A549 (cell line): ENCODE data around the gene BCDIN3D. TPM values are rescaled to one million over a fixed set of nuclear protein-coding genes. Genes with fewer than 3 reads are reported as not detected.

Source experiments
- ATAC-seq, 2 experiments: fragments of 200-7000 bp in 1 of 2; fragments of >200 bp in 1 of 2; cut with Nextera tagmentation in 1 of 2; cut with Tn5 transposase in 1 of 2; 3 replicates each; pipeline versions ENCODE4 v1.8.0 to v1.9.1; 2018 to 2020; ENCODE audit warnings: mild to moderate bottlenecking in 1 of 2, moderate library complexity in 1 of 2
- CTCF ChIA-PET: fragments of 300-600 bp; sonication (Branson Sonifier 250); formaldehyde crosslinking; extraction: SDS; loops from one replicate; lab custom pipeline; 2021; ENCODE audit warnings: antibody characterized with exemption, inconsistent platforms; lab: Yijun Ruan, JAX
- POLR2A ChIA-PET: fragments of 350-600 bp; formaldehyde crosslinking; extraction: SDS; loops from one replicate; lab custom pipeline; 2021; ENCODE audit warnings: antibody characterized with exemption, inconsistent platforms; lab: Yijun Ruan, JAX
- DNase-seq, 2 experiments: peaks; one replicate each; pipeline versions ENCODE4 v3.0.0 to v3.0.0-alpha.2; 2011 to 2016; ENCODE audit warnings: low read depth in 1 of 2, low spot score in 1 of 2
- FAIRE-seq: peaks from 2 replicates; lab custom pipeline; 2011; peaks lifted over from hg19 to GRCh38; lab: Jason Lieb, UNC
- H3K27ac ChIP-seq, 2 experiments: fragments of >200 bp; sonication (Bioruptor Twin); formaldehyde crosslinking; 3 replicates each; pipeline ENCODE4 v1.5.1; 2016 to 2017
- H3K4me1 ChIP-seq: fragments of >200 bp; sonication (Bioruptor Twin); formaldehyde crosslinking; 3 replicates; pipeline ENCODE4 v1.6.1; 2016
- H3K4me2 ChIP-seq: fragments of >200 bp; sonication (Bioruptor Twin); formaldehyde crosslinking; 3 replicates; pipeline ENCODE4 v1.6.1; 2016
- H3K4me3 ChIP-seq: fragments of >200 bp; sonication (Bioruptor Twin); formaldehyde crosslinking; 3 replicates; pipeline ENCODE4 v1.5.1; 2016
- H3K9me3 ChIP-seq: fragments of >200 bp; sonication (Bioruptor Twin); formaldehyde crosslinking; 3 replicates; pipeline ENCODE4 v1.6.1; 2016
- BCL3 ChIP-seq: fragments of >200 bp; sonication (Bioruptor Twin); formaldehyde crosslinking; IDR thresholded peaks from 3 replicates; pipeline ENCODE4 v1.6.1; 2016
- CBX2 ChIP-seq: fragments of 200-600 bp; sonication (generic); IDR thresholded peaks from 2 replicates; pipeline ENCODE4 v1.6.1; 2016; ENCODE audit warnings: low read depth, mild to moderate bottlenecking, borderline replicate concordance
- CBX8 ChIP-seq: fragments of 200-600 bp; sonication (generic); IDR thresholded peaks from 2 replicates; pipeline ENCODE4 v1.6.1; 2016
- CHD2 ChIP-seq: fragments of 150-350 bp; IDR thresholded peaks from 2 replicates; pipeline ENCODE4 v1.6.1; 2014; ENCODE audit warnings: low read length; ENCODE audit not compliant: partially characterized antibody
- CHD4 ChIP-seq: fragments of 200-600 bp; sonication (generic); IDR thresholded peaks from 2 replicates; pipeline ENCODE4 v1.6.1; 2016; ENCODE audit warnings: antibody characterized with exemption, mild to moderate bottlenecking, borderline replicate concordance
- CTCF ChIP-seq: fragments of >200 bp; sonication (Bioruptor Twin); formaldehyde crosslinking; IDR thresholded peaks from 3 replicates; pipeline ENCODE4 v1.5.1; 2016
- EHF ChIP-seq: fragments of 250-450 bp; sonication (Bioruptor Pico); IDR thresholded peaks from 2 replicates; pipeline ENCODE4 v1.5.0; 2020; ENCODE audit warnings: mild to moderate bottlenecking
- EHMT2 ChIP-seq: fragments of 200-600 bp; sonication (generic); IDR thresholded peaks from 2 replicates; pipeline ENCODE4 v1.6.1; 2016; ENCODE audit warnings: antibody characterized with exemption, low read depth, mild to moderate bottlenecking, moderate library complexity
- FOSB ChIP-seq: fragments of 250-450 bp; sonication (Bioruptor Pico); IDR thresholded peaks from 2 replicates; pipeline ENCODE4 v1.5.0; 2020; ENCODE audit warnings: mild to moderate bottlenecking, moderate library complexity
- FOSL2 ChIP-seq, 2 experiments: fragments of 450-650 bp in 1 of 2; fragments of >200 bp in 1 of 2; sonication (Bioruptor Twin) in 1 of 2; formaldehyde crosslinking; IDR thresholded peaks; 2 replicates each; pipeline versions ENCODE4 v1.5.0 to v1.6.1; 2016 to 2020; ENCODE audit warnings: mild to moderate bottlenecking in 1 of 2, moderate library complexity in 1 of 2
- GATA3 ChIP-seq: IDR thresholded peaks from 2 replicates; pipeline ENCODE4 v1.6.1; 2012; ENCODE audit warnings: borderline replicate concordance
- HOXA7 ChIP-seq: fragments of 250-450 bp; sonication (Bioruptor Pico); IDR thresholded peaks from 2 replicates; pipeline ENCODE4 v1.5.0; 2020; ENCODE audit warnings: mild to moderate bottlenecking, moderate library complexity
- HOXB13 ChIP-seq: fragments of 250-450 bp; sonication (Bioruptor Pico); IDR thresholded peaks from 2 replicates; pipeline ENCODE4 v1.5.0; 2020; ENCODE audit warnings: low read depth, mild to moderate bottlenecking, moderate library complexity
- HOXB5 ChIP-seq: fragments of 250-450 bp; sonication (Bioruptor Pico); IDR thresholded peaks from 2 replicates; pipeline ENCODE4 v1.5.0; 2020; ENCODE audit warnings: mild to moderate bottlenecking, moderate library complexity
- JUNB ChIP-seq: fragments of >200 bp; sonication (Bioruptor Twin); formaldehyde crosslinking; IDR thresholded peaks from 2 replicates; pipeline ENCODE4 v1.6.1; 2016
- KDM1A ChIP-seq: fragments of 200-600 bp; sonication (generic); IDR thresholded peaks from 2 replicates; pipeline ENCODE4 v1.6.1; 2016; ENCODE audit warnings: low read depth, mild to moderate bottlenecking
- KDM5A ChIP-seq: fragments of 200-600 bp; sonication (generic); IDR thresholded peaks from 2 replicates; pipeline ENCODE4 v1.6.1; 2016; ENCODE audit warnings: antibody characterized with exemption, mild to moderate bottlenecking
- MAFK ChIP-seq: fragments of 450-650 bp; IDR thresholded peaks from 2 replicates; pipeline ENCODE4 v1.6.1; 2014; ENCODE audit not compliant: partially characterized antibody
- MAX ChIP-seq: IDR thresholded peaks from 2 replicates; pipeline ENCODE4 v1.6.1; 2012
- MAZ ChIP-seq: fragments of 150-350 bp; IDR thresholded peaks from 2 replicates; pipeline ENCODE4 v1.6.1; 2014; ENCODE audit warnings: antibody characterized with exemption, low read depth, low read length, borderline replicate concordance
- NFE2L2 ChIP-seq: fragments of 150-350 bp; conservative IDR thresholded peaks from 2 replicates; pipeline ENCODE4 v1.6.1; 2014; ENCODE audit warnings: low read length
- NPAS2 ChIP-seq: fragments of 250-450 bp; sonication (Bioruptor Pico); IDR thresholded peaks from 2 replicates; pipeline ENCODE4 v1.8.0; 2022; ENCODE audit warnings: mild to moderate bottlenecking, moderate library complexity, borderline replicate concordance
- PBX3 ChIP-seq: IDR thresholded peaks from 2 replicates; pipeline ENCODE4 v1.6.1; 2012
- PHF8 ChIP-seq: fragments of 200-600 bp; sonication (generic); IDR thresholded peaks from 2 replicates; pipeline ENCODE4 v1.6.1; 2016; ENCODE audit warnings: low read depth, mild to moderate bottlenecking, antibody characterized with exemption, moderate library complexity, borderline replicate concordance
- POLR2AphosphoS2 ChIP-seq: conservative IDR thresholded peaks from 2 replicates; pipeline ENCODE4 v1.6.1; 2012; ENCODE audit warnings: low read length, improper control_type of control experiment, inconsistent platforms
- RFX5 ChIP-seq: fragments of 450-650 bp; IDR thresholded peaks from 2 replicates; pipeline ENCODE4 v1.7.1; 2014; ENCODE audit warnings: antibody characterized with exemption, mild to moderate bottlenecking, moderate library complexity
- TFCP2L1 ChIP-seq: fragments of 250-450 bp; sonication (Bioruptor Pico); IDR thresholded peaks from 2 replicates; pipeline ENCODE4 v1.5.0; 2021; ENCODE audit warnings: mild to moderate bottlenecking
- USF2 ChIP-seq: fragments of 450-650 bp; IDR thresholded peaks from 2 replicates; pipeline ENCODE4 v1.6.1; 2014; ENCODE audit warnings: antibody characterized with exemption
- ZNF302 ChIP-seq: fragments of 250-450 bp; sonication (Bioruptor Pico); IDR thresholded peaks from 2 replicates; pipeline ENCODE4 v1.9.0; 2021; ENCODE audit warnings: inconsistent platforms, mild to moderate bottlenecking, moderate library complexity
- WGBS: methylation state at CpG from one replicate; pipeline ENCODE4 v1.1.6; 2017; ENCODE audit errors: missing lambda C conversion rate; 5-methylcytosine and 5-hydroxymethylcytosine counted together
- polyA plus RNA-seq, 4 experiments: library from polyadenylated mRNA; depleted of rRNA in 3 of 4; stranded (reverse); fragments of >200 nt; fragmentation: RNase III in 1 of 4; extraction: RNeasy Plus Mini Kit Qiagen cat#74134 plus additional on column Dnase treatment in 1 of 4; gene quantifications; 2 replicates in 3 of 4; 3 replicates in 1 of 4; pipeline ENCODE4 v1.2.3, GENCODE V29; 2011 to 2017

BCDIN3D gene
- polyA plus RNA-seq, 2 of the 4 experiments (the other 2 are of a cell fraction), result 4.2 to 5.8 TPM

- FAIRE-seq (no peak), ATAC-seq (no peak), DNase-seq (no peak)
- Histone ChIP-seq H3K4me1 (peaks cover 16% of the 10 kb centered on the region; the same call in 2 of the 3 replicates), H3K4me2 (no peak overlapping the region; the same call in 2 of the 3 replicates), H3K9me3 (no peaks in the 10 kb centered on the region), H3K27ac (no peak overlapping the region), H3K4me3 (no peak overlapping the region)
- no peak for TF ChIP-seq CHD4
- TF ChIP-seq GATA3, result no peak
- TF ChIP-seq BCL3, result no peak
- TF ChIP-seq POLR2AphosphoS2, result no peak
- no peak for TF ChIP-seq HOXB13 (CRISPR knock-in tag)
- no peak for TF ChIP-seq MAX
- TF ChIP-seq CTCF, result no peak
- TF ChIP-seq MAZ, result no peak
- TF ChIP-seq NPAS2, result no peak
- TF ChIP-seq HOXA7, result no peak
- TF ChIP-seq HOXB5 (CRISPR knock-in tag), result no peak
- no peak for TF ChIP-seq PBX3
- no peak for TF ChIP-seq CBX8
- ChIA-PET CTCF (interaction anchor here (1.0 to 7.6 kb wide), 4 partner anchors 10 to 85 kb away, joined by 3 to 54 read pairs (median 6); partner anchors contain the start of gene TMBIM6), POLR2A (no interaction called here)
- WGBS, result 88% methylated on average over 4 of the region's 4 CpGs
These were observed 16.9 kb downstream of the BCDIN3D start for GRCh38 chr12:49825971-49826421.

GRCh38 chr12:49825360-49825970 lies 17.4 kb downstream of the BCDIN3D start:
- POLR2A ChIA-PET, result no interaction called here
- H3K4me2 ChIP-seq, result no peak overlapping the region
- TF ChIP-seq HOXB5 (CRISPR knock-in tag) (no peak), RFX5 (no peak), KDM1A (no peak), ZNF302 (no peak), FOSL2 (IDR thresholded peaks at IDR 0.05) (no peak), FOSL2 (CRISPR knock-in tag; IDR thresholded peaks at IDR 0.05) (no peak), CHD2 (no peak)
- TF ChIP-seq, all 56 proteins: peak for 0
- H3K27ac ChIP-seq, result no peak overlapping the region
- 83% methylated on average over 5 of the region's 5 CpGs for WGBS
- H3K4me3 ChIP-seq, result no peak overlapping the region
- H3K4me1 ChIP-seq, result peaks cover 16% of the 10 kb centered on the region; the same call in 2 of the 3 replicates
- CTCF ChIA-PET, result interaction anchor here (0.7 to 7.6 kb wide), 3 partner anchors 14 to 85 kb away, joined by 3 to 54 read pairs (median 8); partner anchors contain the start of gene TMBIM6
- no peak for DNase-seq
- no peaks in the 10 kb centered on the region for H3K9me3 ChIP-seq
- no peak for FAIRE-seq
- ATAC-seq, result no peak

GRCh38 chr12:49824895-49825294 lies 18.0 kb downstream of the BCDIN3D start:
- TF ChIP-seq TFCP2L1 (CRISPR knock-in tag) (no peak), CBX2 (no peak), EHMT2 (no peak), FOSB (CRISPR knock-in tag) (no peak), USF2 (no peak), KDM5A (no peak), JUNB (no peak), PHF8 (no peak), FOSL2 (IDR thresholded peaks at IDR 0.05) (no peak), FOSL2 (CRISPR knock-in tag; IDR thresholded peaks at IDR 0.05) (no peak), MAZ (no peak), NFE2L2 (no peak), MAFK (no peak), EHF (CRISPR knock-in tag) (no peak)
- WGBS, result 82% methylated on average over 4 of the region's 4 CpGs
- H3K9me3 ChIP-seq, result no peaks in the 10 kb centered on the region
- H3K4me1 ChIP-seq, result peaks cover 16% of the 10 kb centered on the region; the same call in 2 of the 3 replicates
- ChIA-PET POLR2A (no interaction called here), CTCF (interaction anchor here (0.7 to 7.6 kb wide), 3 partner anchors 15 to 84 kb away, joined by 3 to 54 read pairs (median 8); partner anchors contain the start of gene TMBIM6)
- H3K4me2 ChIP-seq, result no peak overlapping the region
- ATAC-seq (no peak), DNase-seq (no peak), FAIRE-seq (no peak)
- no peak overlapping the region for H3K27ac ChIP-seq
- H3K4me3 ChIP-seq, result no peak overlapping the region
